Heart left ventricle (tissue), 16 donors: ENCODE results near the gene VAC14. TPM values are rescaled to one million over a fixed set of nuclear protein-coding genes. Genes with fewer than 3 reads are reported as not detected.

Source experiments
- ATAC-seq, 4 donors: fragments of 200-7000 bp; cut with Tn5 transposase; one replicate each; pipeline ENCODE4 v1.9.1; 2020 to 2022; ENCODE audit warnings: moderate library complexity in 4 of 4, mild to moderate bottlenecking in 3 of 4, moderate number of reproducible peaks in 1 of 4
- DNase-seq, 5 donors: peaks; one replicate each; pipeline ENCODE4 v3.0.0-alpha.2; 2020
- H3K27ac ChIP-seq, 12 donors: fragments of 200-600 bp; sonication (generic) in 4 of 12; one replicate each; pipeline versions ENCODE4 v1.5.0 to v1.8.0; 2016 to 2022; ENCODE audit warnings: mild to moderate bottlenecking in 2 of 12
- H3K27me3 ChIP-seq, 9 donors: fragments of 200-600 bp; sonication (generic) in 2 of 9; one replicate each; pipeline versions ENCODE4 v1.5.1 to v1.8.0; 2016 to 2022; ENCODE audit warnings: mild to moderate bottlenecking in 3 of 9
- H3K36me3 ChIP-seq, 9 donors: fragments of 200-600 bp; sonication (generic) in 2 of 9; one replicate each; pipeline versions ENCODE4 v1.5.0 to v1.8.0; 2018 to 2022; ENCODE audit warnings: mild to moderate bottlenecking in 2 of 9
- H3K4me1 ChIP-seq, 12 donors: fragments of 200-600 bp; sonication (generic) in 4 of 12; one replicate each; pipeline versions ENCODE4 v1.5.0 to v1.8.0; 2016 to 2022; ENCODE audit warnings: mild to moderate bottlenecking in 3 of 12
- H3K4me3 ChIP-seq, 12 donors: fragments of 200-600 bp; sonication (generic) in 4 of 12; one replicate each; pipeline versions ENCODE4 v1.5.0 to v1.8.0; 2017 to 2022; ENCODE audit warnings: mild to moderate bottlenecking in 9 of 12, moderate library complexity in 4 of 12
- H3K9me3 ChIP-seq, 12 donors: fragments of 200-600 bp; sonication (generic) in 4 of 12; one replicate each; pipeline versions ENCODE4 v1.5.0 to v1.8.0; 2016 to 2022; ENCODE audit warnings: mild to moderate bottlenecking in 1 of 12
- POLR2A ChIP-seq, 2 donors: fragments of 450-650 bp; IDR thresholded peaks; one replicate each; pipeline ENCODE4 v1.6.1; 2017; ENCODE audit warnings: antibody characterized with exemption in 2 of 2, mild to moderate bottlenecking in 2 of 2, moderate library complexity in 2 of 2
- WGBS, 4 donors: extraction: QIAGEN DNeasy Blood & Tissue Kit in 2 of 4; methylation state at CpG; one replicate each; pipeline versions ENCODE4 v1.1.5 to v1.1.7; 2013 to 2018; 5-methylcytosine and 5-hydroxymethylcytosine counted together
- intact Hi-C, 10 donors: fragments of 100-400 bp; cut with DNase I; formaldehyde crosslinking; loops; one replicate each; pipeline versions ENCODE4 v1.11.1 to v1.14.2; 2022
- polyA plus RNA-seq, 2 donors: library from polyadenylated mRNA; stranded (reverse); fragments of 200-250 nt; gene quantifications; one replicate each; pipeline ENCODE4 v1.2.3, GENCODE V29; 2013
- total RNA-seq, 9 donors: library from RNA; depleted of rRNA in 2 of 9; stranded (reverse); fragments of >200 nt in 2 of 9; fragmentation: NEBNext Ultra II Directional in 3 of 9; extraction: Animal tissue kit (Norgen Biotek cat#: 25700) in 3 of 9; gene quantifications; one replicate each; pipeline versions ENCODE4 v1.1.0 to v1.2.4, GENCODE V29; 2016 to 2023
- TF ChIP-seq, protein P1 (sequence below), 12 donors: fragments of 200-600 bp; sonication (generic) in 4 of 12; IDR thresholded peaks; one replicate each; pipeline versions ENCODE4 v1.5.0 to v1.8.0; 2018 to 2022; ENCODE audit warnings: antibody characterized with exemption in 12 of 12, mild to moderate bottlenecking in 5 of 12
- donor health status: ischemic (EF 13 %, LVEDD 7.1; RV severe dilation, severe dysfunction).
- donor health status: healthy with polysubstance abuse.
- donor health status: DM: no; HTN: yes; CAD: no.
- donor health status: DM: no; HTN: no; CAD: no.
- donor health status: ischemic (EF 25% LVEDD 6.9; RV normal size, moderate dysfunction).
- donor health status: ischemic (EF 25% LVEDD 5.7; RV mildly dilated, moderate dysfunction).
- donor health status: healthy.
- donor health status: DM: yes; HTN: yes; CAD: no.
- donor health status: ischemic (EF 35%, LVEDD 5.7; RV mildly dilated, moderate dysfunction).
- donor health status: nonischemic (EF 11% LVEDD 7.7; RV severe dilation, severe dysfunction).
- donor health status: DM: yes; HTN: yes; CAD: no.
- donor health status: PGD.
- donor health status: ischemic (EF 29% LVEDD 5.4; RV normal size, mild dysfunction).
- donor health status: nonischemic (EF 23%, LVEDD 6.1; RV moderate dilation, normal function).

Gene VAC14
- total and polyA plus RNA-seq, 11 donors = 13.9 to 48.0 (median 26.1) TPM

DNA sequence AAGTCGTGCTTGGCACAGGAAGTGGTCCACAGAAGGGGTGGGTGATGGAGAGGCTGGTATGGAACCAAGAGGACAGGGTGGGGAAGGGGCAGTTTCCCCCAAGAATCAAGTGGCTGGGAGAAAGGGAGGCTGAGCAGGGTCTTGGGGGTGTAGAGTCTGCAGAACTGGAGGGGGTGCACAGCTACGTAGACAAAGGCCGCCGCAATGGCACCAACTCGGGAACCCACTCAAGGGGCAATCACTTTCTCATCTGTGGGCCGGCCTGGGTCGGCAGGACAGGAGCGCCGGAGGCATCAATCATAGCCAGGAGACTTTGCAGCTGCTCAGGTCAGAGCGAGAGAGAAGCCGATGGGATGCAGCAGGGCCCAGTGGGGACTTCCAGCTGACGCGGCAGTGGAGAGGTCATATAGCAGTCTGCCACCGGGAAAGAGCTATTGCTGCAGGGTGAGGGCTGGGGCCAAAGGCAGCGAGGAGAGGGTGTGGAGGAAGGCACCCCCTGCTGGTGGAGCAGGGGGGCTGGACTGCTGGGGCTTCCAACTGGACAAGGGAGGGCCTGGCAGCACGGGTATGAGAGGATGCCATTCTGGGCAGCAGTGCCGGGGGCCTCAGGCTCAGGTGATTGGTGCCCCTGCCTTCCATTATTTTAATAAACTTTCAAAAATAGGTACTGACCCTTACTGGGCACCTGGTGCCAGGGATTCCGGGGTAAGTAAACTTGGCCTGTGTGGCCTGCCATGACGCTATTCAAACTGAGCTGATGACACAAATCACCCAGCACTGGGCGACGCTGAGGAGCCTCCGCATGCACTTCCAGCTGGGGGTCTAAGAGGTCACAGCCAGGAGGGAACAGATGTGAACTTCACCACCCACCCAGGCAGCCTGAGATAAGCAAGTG, 62.6 kb downstream of the VAC14 start:
- Histone ChIP-seq H3K9me3 (no peaks in the 10 kb centered on the region), H3K27me3 (no peaks in the 10 kb centered on the region), H3K36me3 (peaks cover 0 to 32% (median 0%) of the 10 kb centered on the region in 9 donors), H3K4me3 (no peak overlapping the region), H3K27ac (peak overlapping the region; percentile 78 to 96 (median 84)), H3K4me1 (peaks cover 5 to 64% (median 47%) of the 10 kb centered on the region in 12 donors)
- 47 to 56% (median 54%) methylated on average over 22 of the region's 22 CpGs for WGBS, 4 donors
- peak; percentile 78 to 84 (median 80) for DNase-seq
- intact Hi-C loops = loop anchor here (1.0 to 5.0 kb wide), 6 partner anchors 36 to 58 kb away; partner anchors contain the start of gene MTSS2 (in 1 of the 10)
- TF ChIP-seq POLR2A (IDR thresholded peaks at IDR 0.05) = no peak
- TF ChIP-seq, protein P1, sequence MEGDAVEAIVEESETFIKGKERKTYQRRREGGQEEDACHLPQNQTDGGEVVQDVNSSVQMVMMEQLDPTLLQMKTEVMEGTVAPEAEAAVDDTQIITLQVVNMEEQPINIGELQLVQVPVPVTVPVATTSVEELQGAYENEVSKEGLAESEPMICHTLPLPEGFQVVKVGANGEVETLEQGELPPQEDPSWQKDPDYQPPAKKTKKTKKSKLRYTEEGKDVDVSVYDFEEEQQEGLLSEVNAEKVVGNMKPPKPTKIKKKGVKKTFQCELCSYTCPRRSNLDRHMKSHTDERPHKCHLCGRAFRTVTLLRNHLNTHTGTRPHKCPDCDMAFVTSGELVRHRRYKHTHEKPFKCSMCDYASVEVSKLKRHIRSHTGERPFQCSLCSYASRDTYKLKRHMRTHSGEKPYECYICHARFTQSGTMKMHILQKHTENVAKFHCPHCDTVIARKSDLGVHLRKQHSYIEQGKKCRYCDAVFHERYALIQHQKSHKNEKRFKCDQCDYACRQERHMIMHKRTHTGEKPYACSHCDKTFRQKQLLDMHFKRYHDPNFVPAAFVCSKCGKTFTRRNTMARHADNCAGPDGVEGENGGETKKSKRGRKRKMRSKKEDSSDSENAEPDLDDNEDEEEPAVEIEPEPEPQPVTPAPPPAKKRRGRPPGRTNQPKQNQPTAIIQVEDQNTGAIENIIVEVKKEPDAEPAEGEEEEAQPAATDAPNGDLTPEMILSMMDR (IDR thresholded peaks at IDR 0.05) = peak; percentile 63 to 83 (median 71)
- ATAC-seq = peak; percentile 77 to 86 (median 82)

GRCh38 chr16:70737377-70738082, 63.4 kb downstream of the VAC14 start:
- Histone ChIP-seq H3K9me3 (no peaks in the 10 kb centered on the region), H3K27me3 (no peaks in the 10 kb centered on the region), H3K4me1 (peaks cover 5 to 64% (median 47%) of the 10 kb centered on the region in 12 donors), H3K36me3 (peaks cover 0 to 24% (median 0%) of the 10 kb centered on the region in 9 donors), H3K27ac (peak overlapping the region; percentile 78 to 96 (median 84)), H3K4me3 (peak overlapping the region in 1 of 12 donors; percentile 30)
- 30 to 52% (median 42%) methylated on average over 12 to 21 of the region's 21 CpGs for WGBS, 4 donors
- intact Hi-C loops = loop anchor here (1.0 to 5.0 kb wide), 6 partner anchors 35 to 57 kb away; partner anchors contain the start of gene MTSS2 (in 1 of the 10)
- ATAC-seq (peak; percentile 68 to 85 (median 82)), DNase-seq (peak; percentile 77 to 86 (median 82))
- TF ChIP-seq, protein P1 (IDR thresholded peaks at IDR 0.05) = peak in 1 of 12 donors; percentile 11
- peak in 1 of 2 donors; percentile 38 for TF ChIP-seq POLR2A (IDR thresholded peaks at IDR 0.05)

DNA sequence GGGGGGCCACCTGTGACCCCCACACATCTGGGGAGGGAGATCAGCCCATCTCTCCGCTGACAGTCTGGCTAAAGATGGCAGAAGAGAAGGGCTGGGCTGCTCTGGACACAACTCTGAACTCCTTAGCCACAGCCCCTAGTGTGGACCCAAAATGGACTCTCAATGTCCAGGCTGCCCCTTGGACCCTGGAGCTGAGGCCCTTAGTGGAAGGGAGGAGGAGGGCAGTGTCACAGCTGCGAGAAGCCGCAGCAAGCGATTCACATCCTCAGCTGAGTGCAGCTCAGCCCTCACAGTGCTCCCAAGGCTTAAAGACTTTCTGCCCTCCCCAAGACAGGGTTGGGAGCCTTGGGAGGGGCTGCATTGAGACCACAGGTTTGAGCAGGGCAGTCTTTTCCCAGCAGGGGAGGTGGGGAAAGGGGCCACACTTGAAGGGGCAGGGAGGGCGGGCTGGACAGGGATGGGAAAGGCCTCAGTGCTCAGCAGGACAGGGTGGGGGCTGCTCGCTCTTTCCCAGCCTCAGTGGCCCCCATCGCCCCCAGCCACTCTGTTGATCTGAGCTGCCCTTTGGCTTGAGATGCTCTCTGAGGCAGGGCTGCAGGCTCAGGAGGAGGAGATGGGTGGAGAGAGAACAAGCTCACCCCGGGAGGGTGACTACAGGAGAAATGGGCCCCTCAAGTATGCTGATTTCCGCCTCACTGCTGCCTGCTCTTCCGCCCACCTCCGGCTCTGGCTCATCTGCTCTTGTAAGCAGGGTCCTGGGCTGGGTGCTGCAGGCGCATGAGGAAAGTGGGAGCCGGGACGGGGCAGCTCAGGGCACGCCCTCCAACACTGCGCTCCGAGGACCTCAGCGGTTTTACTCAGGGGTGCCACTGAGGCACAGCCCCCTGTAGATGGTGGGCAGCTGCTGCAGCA, 64.2 kb downstream of the VAC14 start:
- H3K27ac ChIP-seq = peak overlapping the region; percentile 78 to 96 (median 84)
- DNase-seq (peak in 1 of 5 donors; percentile 39), ATAC-seq (no peak)
- 87 to 91% (median 89%) methylated on average over 10 to 18 of the region's 18 CpGs for WGBS, 4 donors
- H3K27me3 ChIP-seq = no peaks in the 10 kb centered on the region
- no peak for TF ChIP-seq POLR2A (IDR thresholded peaks at IDR 0.05)
- TF ChIP-seq, protein P1 (IDR thresholded peaks at IDR 0.05) = no peak
- no peak overlapping the region for H3K4me3 ChIP-seq
- peaks cover 0 to 18% (median 0%) of the 10 kb centered on the region in 9 donors for H3K36me3 ChIP-seq
- intact Hi-C loops = loop anchor here in 7 of 10 donors (5.0 kb wide), 3 partner anchors 34 to 54 kb away; partner anchors contain the start of gene MTSS2 (in 1 of the 7)
- H3K4me1 ChIP-seq = peaks cover 5 to 64% (median 45%) of the 10 kb centered on the region in 12 donors
- H3K9me3 ChIP-seq = no peaks in the 10 kb centered on the region
